Measurements from ENCODE around the gene HMHB1.
A peak's percentile ranks its signal among the peaks of the same experiment; 100 is the strongest.

Gene HMHB1

DNA sequence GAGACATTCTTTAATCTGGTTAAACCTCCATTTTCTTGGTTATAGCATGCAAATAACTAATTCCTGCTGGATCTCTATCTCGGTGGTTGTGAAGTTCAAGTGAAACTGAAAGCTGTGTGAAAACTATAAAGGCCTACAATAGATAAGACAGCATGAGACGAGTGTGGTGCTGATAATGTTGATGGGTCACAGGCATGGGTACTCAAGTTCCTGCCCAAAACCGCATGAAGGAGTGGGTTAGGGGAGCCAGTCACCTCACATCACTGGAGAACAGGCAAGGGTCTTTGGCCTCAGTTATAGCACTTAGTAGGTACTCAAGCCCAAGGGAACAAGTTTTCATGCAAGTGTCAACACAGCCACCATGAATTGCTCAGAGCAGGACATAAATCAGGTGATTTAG is 16.7 kb downstream of the HMHB1 start:
- no peak for TF ChIP-seq TCF4 (CRISPR knock-in tag; IDR thresholded peaks at IDR 0.05; ENCODE audit: borderline replicate concordance)
- TF ChIP-seq, protein P1, sequence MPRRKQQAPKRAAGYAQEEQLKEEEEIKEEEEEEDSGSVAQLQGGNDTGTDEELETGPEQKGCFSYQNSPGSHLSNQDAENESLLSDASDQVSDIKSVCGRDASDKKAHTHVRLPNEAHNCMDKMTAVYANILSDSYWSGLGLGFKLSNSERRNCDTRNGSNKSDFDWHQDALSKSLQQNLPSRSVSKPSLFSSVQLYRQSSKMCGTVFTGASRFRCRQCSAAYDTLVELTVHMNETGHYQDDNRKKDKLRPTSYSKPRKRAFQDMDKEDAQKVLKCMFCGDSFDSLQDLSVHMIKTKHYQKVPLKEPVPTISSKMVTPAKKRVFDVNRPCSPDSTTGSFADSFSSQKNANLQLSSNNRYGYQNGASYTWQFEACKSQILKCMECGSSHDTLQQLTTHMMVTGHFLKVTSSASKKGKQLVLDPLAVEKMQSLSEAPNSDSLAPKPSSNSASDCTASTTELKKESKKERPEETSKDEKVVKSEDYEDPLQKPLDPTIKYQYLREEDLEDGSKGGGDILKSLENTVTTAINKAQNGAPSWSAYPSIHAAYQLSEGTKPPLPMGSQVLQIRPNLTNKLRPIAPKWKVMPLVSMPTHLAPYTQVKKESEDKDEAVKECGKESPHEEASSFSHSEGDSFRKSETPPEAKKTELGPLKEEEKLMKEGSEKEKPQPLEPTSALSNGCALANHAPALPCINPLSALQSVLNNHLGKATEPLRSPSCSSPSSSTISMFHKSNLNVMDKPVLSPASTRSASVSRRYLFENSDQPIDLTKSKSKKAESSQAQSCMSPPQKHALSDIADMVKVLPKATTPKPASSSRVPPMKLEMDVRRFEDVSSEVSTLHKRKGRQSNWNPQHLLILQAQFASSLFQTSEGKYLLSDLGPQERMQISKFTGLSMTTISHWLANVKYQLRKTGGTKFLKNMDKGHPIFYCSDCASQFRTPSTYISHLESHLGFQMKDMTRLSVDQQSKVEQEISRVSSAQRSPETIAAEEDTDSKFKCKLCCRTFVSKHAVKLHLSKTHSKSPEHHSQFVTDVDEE (CRISPR knock-in tag; IDR thresholded peaks at IDR 0.05): no peak
- TF ChIP-seq, protein P2, sequence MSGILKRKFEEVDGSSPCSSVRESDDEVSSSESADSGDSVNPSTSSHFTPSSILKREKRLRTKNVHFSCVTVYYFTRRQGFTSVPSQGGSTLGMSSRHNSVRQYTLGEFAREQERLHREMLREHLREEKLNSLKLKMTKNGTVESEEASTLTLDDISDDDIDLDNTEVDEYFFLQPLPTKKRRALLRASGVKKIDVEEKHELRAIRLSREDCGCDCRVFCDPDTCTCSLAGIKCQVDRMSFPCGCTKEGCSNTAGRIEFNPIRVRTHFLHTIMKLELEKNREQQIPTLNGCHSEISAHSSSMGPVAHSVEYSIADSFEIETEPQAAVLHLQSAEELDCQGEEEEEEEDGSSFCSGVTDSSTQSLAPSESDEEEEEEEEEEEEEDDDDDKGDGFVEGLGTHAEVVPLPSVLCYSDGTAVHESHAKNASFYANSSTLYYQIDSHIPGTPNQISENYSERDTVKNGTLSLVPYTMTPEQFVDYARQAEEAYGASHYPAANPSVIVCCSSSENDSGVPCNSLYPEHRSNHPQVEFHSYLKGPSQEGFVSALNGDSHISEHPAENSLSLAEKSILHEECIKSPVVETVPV (CRISPR knock-in tag; IDR thresholded peaks at IDR 0.05): no peak
- TF ChIP-seq ZC3H10 (CRISPR knock-in tag; IDR thresholded peaks at IDR 0.05): no peak
- no peak for TF ChIP-seq ZFP3 (CRISPR knock-in tag; IDR thresholded peaks at IDR 0.05)
- no peak for TF ChIP-seq ISL1 (CRISPR knock-in tag; IDR thresholded peaks at IDR 0.05)
- no peak for TF ChIP-seq TOX (CRISPR knock-in tag; IDR thresholded peaks at IDR 0.05; ENCODE audit: borderline replicate concordance)
- TF ChIP-seq PPARA (CRISPR knock-in tag; IDR thresholded peaks at IDR 0.05; ENCODE audit: borderline replicate concordance): no peak
- no peak for TF ChIP-seq GLIS3 (CRISPR knock-in tag; IDR thresholded peaks at IDR 0.05)
- TF ChIP-seq ESRRG (CRISPR knock-in tag; IDR thresholded peaks at IDR 0.05): no peak
- TF ChIP-seq OSR1 (CRISPR knock-in tag; IDR thresholded peaks at IDR 0.05): no peak
- TF ChIP-seq CSDC2 (CRISPR knock-in tag; IDR thresholded peaks at IDR 0.05): no peak
- ATAC-seq: no peak

DNA sequence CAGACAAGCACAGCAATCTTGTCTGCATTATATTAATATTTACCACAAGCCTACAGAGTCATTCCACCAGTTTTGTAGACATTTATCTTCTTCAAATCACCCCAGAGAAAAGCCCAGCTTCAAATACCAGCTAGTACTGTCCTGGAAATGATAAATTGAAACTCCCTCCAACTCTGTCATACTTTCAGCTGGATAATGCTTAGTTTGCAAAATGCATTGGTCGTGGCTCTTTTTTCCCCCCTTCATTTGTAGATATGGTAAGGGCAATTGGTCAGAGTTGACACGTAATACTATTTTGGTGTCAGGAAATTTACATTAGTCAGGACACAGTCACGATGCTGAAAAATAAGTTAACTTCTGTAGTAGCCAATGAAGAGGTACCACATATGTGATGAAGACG is 21.2 kb downstream of the HMHB1 start:
- TF ChIP-seq, protein P3, sequence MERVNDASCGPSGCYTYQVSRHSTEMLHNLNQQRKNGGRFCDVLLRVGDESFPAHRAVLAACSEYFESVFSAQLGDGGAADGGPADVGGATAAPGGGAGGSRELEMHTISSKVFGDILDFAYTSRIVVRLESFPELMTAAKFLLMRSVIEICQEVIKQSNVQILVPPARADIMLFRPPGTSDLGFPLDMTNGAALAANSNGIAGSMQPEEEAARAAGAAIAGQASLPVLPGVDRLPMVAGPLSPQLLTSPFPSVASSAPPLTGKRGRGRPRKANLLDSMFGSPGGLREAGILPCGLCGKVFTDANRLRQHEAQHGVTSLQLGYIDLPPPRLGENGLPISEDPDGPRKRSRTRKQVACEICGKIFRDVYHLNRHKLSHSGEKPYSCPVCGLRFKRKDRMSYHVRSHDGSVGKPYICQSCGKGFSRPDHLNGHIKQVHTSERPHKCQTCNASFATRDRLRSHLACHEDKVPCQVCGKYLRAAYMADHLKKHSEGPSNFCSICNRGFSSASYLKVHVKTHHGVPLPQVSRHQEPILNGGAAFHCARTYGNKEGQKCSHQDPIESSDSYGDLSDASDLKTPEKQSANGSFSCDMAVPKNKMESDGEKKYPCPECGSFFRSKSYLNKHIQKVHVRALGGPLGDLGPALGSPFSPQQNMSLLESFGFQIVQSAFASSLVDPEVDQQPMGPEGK (CRISPR knock-in tag; IDR thresholded peaks at IDR 0.05; ENCODE audit: borderline replicate concordance): no peak
- TF ChIP-seq ZNF70 (CRISPR knock-in tag; IDR thresholded peaks at IDR 0.05): no peak
- TF ChIP-seq ISL1 (CRISPR knock-in tag; IDR thresholded peaks at IDR 0.05): no peak
- TF ChIP-seq, protein P4, sequence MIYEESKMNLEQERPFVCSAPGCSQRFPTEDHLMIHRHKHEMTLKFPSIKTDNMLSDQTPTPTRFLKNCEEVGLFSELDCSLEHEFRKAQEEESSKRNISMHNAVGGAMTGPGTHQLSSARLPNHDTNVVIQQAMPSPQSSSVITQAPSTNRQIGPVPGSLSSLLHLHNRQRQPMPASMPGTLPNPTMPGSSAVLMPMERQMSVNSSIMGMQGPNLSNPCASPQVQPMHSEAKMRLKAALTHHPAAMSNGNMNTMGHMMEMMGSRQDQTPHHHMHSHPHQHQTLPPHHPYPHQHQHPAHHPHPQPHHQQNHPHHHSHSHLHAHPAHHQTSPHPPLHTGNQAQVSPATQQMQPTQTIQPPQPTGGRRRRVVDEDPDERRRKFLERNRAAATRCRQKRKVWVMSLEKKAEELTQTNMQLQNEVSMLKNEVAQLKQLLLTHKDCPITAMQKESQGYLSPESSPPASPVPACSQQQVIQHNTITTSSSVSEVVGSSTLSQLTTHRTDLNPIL (CRISPR knock-in tag; IDR thresholded peaks at IDR 0.05; ENCODE audit: low read depth): no peak
- TF ChIP-seq, protein P2 (CRISPR knock-in tag; IDR thresholded peaks at IDR 0.05): no peak
- TF ChIP-seq RARB (CRISPR knock-in tag; IDR thresholded peaks at IDR 0.05): no peak
- TF ChIP-seq ZNF565 (CRISPR knock-in tag; conservative IDR thresholded peaks at IDR 0.05; ENCODE audit: low read depth): no peak
- no peak for TF ChIP-seq GLIS3 (CRISPR knock-in tag; IDR thresholded peaks at IDR 0.05)
- TF ChIP-seq ZNF8 (CRISPR knock-in tag; IDR thresholded peaks at IDR 0.05): no peak
- TF ChIP-seq BACH2 (CRISPR knock-in tag; IDR thresholded peaks at IDR 0.05; ENCODE audit: borderline replicate concordance): no peak
- TF ChIP-seq TOX (CRISPR knock-in tag; IDR thresholded peaks at IDR 0.05; ENCODE audit: borderline replicate concordance): no peak
- no peak for ATAC-seq

DNA sequence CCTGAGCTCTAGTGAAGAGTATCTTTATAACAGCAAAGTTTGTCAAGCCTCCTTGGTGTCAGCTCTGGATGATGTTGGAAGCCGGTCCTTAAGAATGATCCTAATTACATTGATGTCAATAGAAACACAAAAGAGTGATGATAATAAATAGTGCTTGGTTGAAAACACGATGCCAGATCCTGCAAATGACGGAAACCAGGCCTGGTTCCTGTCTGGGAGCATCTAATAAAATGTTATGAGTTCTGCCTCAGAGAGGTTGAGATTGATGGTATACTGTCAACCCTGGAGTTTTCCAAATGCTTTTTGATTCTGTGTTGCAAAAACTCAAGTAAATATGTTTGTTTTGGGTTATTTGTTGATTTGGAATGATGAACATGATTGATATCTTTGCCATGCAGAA is 23.3 kb downstream of the HMHB1 start:
- no peak for TF ChIP-seq RARB (CRISPR knock-in tag; IDR thresholded peaks at IDR 0.05)
- peak; percentile 41; the same call in 1 of the 2 replicates for TF ChIP-seq TCF4 (CRISPR knock-in tag; IDR thresholded peaks at IDR 0.05; ENCODE audit: borderline replicate concordance)
- peak; percentile 29; the same call in 1 of the 2 replicates for TF ChIP-seq ISL1 (CRISPR knock-in tag; IDR thresholded peaks at IDR 0.05)
- no peak for ATAC-seq

DNA sequence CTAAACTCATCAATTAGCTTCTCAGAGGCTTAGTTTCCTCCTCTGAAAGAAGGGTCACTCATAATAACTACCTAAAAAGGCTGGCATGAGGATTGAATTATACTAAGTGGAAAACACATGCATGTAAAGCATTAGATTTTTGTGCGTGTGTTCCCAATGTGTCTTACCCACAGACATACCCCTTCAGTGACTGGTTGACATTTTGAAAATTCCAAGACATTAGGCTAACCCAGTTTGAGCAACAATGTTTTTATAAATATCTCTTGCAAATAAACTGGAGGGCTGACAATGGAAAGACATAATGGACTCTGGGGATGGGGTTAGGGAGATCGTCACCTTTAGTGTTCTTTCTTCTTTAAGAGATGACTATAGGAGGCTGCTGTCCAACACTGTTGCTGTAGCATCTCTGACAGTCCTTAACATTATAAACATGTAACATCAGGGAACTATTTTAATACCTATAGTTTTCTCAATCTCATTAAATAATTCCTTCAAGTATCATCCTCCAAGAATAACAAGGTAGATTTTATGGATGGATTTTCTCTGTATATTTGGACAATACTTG is 24.3 kb downstream of the HMHB1 start:
- TF ChIP-seq RARB (CRISPR knock-in tag; IDR thresholded peaks at IDR 0.05): no peak
- TF ChIP-seq ARNTL (CRISPR knock-in tag; IDR thresholded peaks at IDR 0.05; ENCODE audit: borderline replicate concordance, low read depth): no peak
- TF ChIP-seq GLIS3 (CRISPR knock-in tag; IDR thresholded peaks at IDR 0.05): no peak
- no peak for ATAC-seq
